K562 (cell line): ENCODE data around the gene HMGXB3. TPM values are rescaled to one million over a fixed set of nuclear protein-coding genes. Genes with fewer than 3 reads are reported as not detected.

Source experiments
- ATAC-seq: fragments of 200-7000 bp; cut with Tn5 transposase; 3 replicates; pipeline ENCODE4 v1.9.1; 2020; ENCODE audit warnings: moderate library complexity
- BruUV-seq: library from RNA; stranded (reverse); fragments of 400-500 nt; replicated peaks from 2 replicates; lab custom pipeline; 2021; lab: Mats Ljungman, UMichigan
- CTCF ChIA-PET: fragments of 300-600 bp; formaldehyde crosslinking; extraction: SDS; loops from one replicate; lab custom pipeline; 2021; ENCODE audit warnings: low intra/inter-chr PET ratio; lab: Yijun Ruan, JAX
- POLR2A ChIA-PET: fragments of 300-600, 350-650 bp; sonication (Branson Sonifier 250); formaldehyde crosslinking; extraction: SDS; loops from one replicate; lab custom pipeline; 2021; ENCODE audit warnings: antibody characterized with exemption, inconsistent platforms; lab: Yijun Ruan, JAX
- DNase-seq, 4 experiments: peaks; one replicate each; pipeline versions ENCODE4 v3.0.0 to v3.0.0-alpha.2; 2011 to 2018; ENCODE audit warnings: low spot score in 3 of 4, mixed read lengths in 3 of 4; ENCODE audit errors: extremely low read depth in 1 of 4
- FAIRE-seq: peaks from 2 replicates; lab custom pipeline; 2011; peaks lifted over from hg19 to GRCh38; lab: Jason Lieb, UNC
- H2AFZ ChIP-seq: 2 replicates; pipeline ENCODE4 v1.6.0; 2011; ENCODE audit warnings: low read depth, low read length, control low read depth, inconsistent platforms
- H3K27ac ChIP-seq: fragments of 200-600 bp; 3 replicates; pipeline ENCODE4 v1.8.0; 2011; ENCODE audit warnings: low read depth, mild to moderate bottlenecking, control low read depth, inconsistent platforms, low read length, moderate library complexity, mixed read lengths; ENCODE audit errors: extremely low read depth
- H3K27me3 ChIP-seq, 2 experiments: fragments of 300-600 bp in 1 of 2; 2 replicates in 1 of 2; 3 replicates in 1 of 2; pipeline versions ENCODE4 v1.6.0 to v1.8.0; 2011; ENCODE audit warnings: inconsistent platforms in 2 of 2, low read length in 2 of 2, mild to moderate bottlenecking in 1 of 2, mixed read lengths in 1 of 2, moderate library complexity in 1 of 2; ENCODE audit not compliant: control insufficient read depth in 2 of 2, insufficient read depth in 2 of 2
- H3K36me3 ChIP-seq: fragments of 300-600 bp; 3 replicates; pipeline ENCODE4 v1.8.0; 2011; ENCODE audit warnings: mild to moderate bottlenecking, low read length, inconsistent platforms; ENCODE audit not compliant: control insufficient read depth, insufficient read depth
- H3K4me1 ChIP-seq, 2 experiments: fragments of 200-600 bp in 1 of 2; replicated peaks in 1 of 2; 2 replicates in 1 of 2; 3 replicates in 1 of 2; pipeline versions ENCODE4 v1.5.1 to v1.8.0; 2011; ENCODE audit warnings: inconsistent platforms in 2 of 2, low read length in 2 of 2, mild to moderate bottlenecking in 1 of 2, mixed read lengths in 1 of 2, moderate library complexity in 1 of 2; ENCODE audit not compliant: control insufficient read depth in 2 of 2, insufficient read depth in 2 of 2
- H3K4me2 ChIP-seq: 2 replicates; pipeline ENCODE4 v1.6.1; 2011; ENCODE audit warnings: low read length, control low read depth, inconsistent platforms, mixed read lengths; ENCODE audit not compliant: insufficient read depth
- H3K4me3 ChIP-seq: fragments of 200-600 bp; sonication (generic), shearing (Covaris generic); 2 replicates; pipeline ENCODE4 v1.5.1; 2016; ENCODE audit warnings: control low read depth, inconsistent platforms
- H3K79me2 ChIP-seq: fragments of 200-600 bp; 3 replicates; pipeline ENCODE4 v1.8.0; 2011; ENCODE audit warnings: low read length, inconsistent platforms; ENCODE audit not compliant: control insufficient read depth, insufficient read depth
- H3K9ac ChIP-seq, 2 experiments: 2 replicates each; pipeline versions ENCODE4 v1.6.0 to v1.6.1; 2011; ENCODE audit warnings: low read depth in 2 of 2, low read length in 2 of 2, control low read depth in 1 of 2, inconsistent platforms in 1 of 2, mild to moderate bottlenecking in 1 of 2, mixed read lengths in 1 of 2; ENCODE audit not compliant: insufficient read depth in 1 of 2
- H3K9me1 ChIP-seq: one replicate; pipeline ENCODE4 v1.6.0; 2011; ENCODE audit warnings: inconsistent platforms, mild to moderate bottlenecking, low read length, moderate library complexity; ENCODE audit not compliant: control insufficient read depth, insufficient read depth
- H3K9me3 ChIP-seq: replicated peaks from 2 replicates; pipeline ENCODE4 v1.5.1; 2011; ENCODE audit warnings: low read depth, low read length, inconsistent platforms; ENCODE audit not compliant: control insufficient read depth, insufficient read depth
- H4K20me1 ChIP-seq: replicated peaks from 2 replicates; pipeline ENCODE4 v1.6.1; 2011; ENCODE audit warnings: low read length, inconsistent platforms, mixed read lengths; ENCODE audit not compliant: control insufficient read depth, insufficient read depth
- BRCA1 ChIP-seq, 2 experiments: fragments of 450-650 bp in 1 of 2; sonication (generic) in 1 of 2; formaldehyde crosslinking in 1 of 2; IDR thresholded peaks; 2 replicates each; pipeline versions ENCODE4 v1.5.0 to v1.6.1; 2017 to 2020; ENCODE audit warnings: mild to moderate bottlenecking in 1 of 2, missing genetic modification reagents in 1 of 2
- CAMTA2 ChIP-seq: fragments of 250-450 bp; sonication (Bioruptor Pico); conservative IDR thresholded peaks from 2 replicates; pipeline ENCODE4 v1.5.1; 2022
- ELF1 ChIP-seq: fragments of 200-800 bp; sonication (Bioruptor generic); IDR thresholded peaks from 2 replicates; pipeline ENCODE4 v1.6.1; 2016; ENCODE audit warnings: missing genetic modification characterization, missing compliant biosample characterization
- GTF3C2 ChIP-seq: IDR thresholded peaks from 3 replicates; pipeline ENCODE4 v1.6.1; 2011; ENCODE audit warnings: borderline replicate concordance, mild to moderate bottlenecking, moderate library complexity; ENCODE audit not compliant: insufficient read length; ENCODE audit errors: extremely low read depth
- HNRNPL ChIP-seq: fragments of 200-400 bp; formaldehyde crosslinking; IDR thresholded peaks from 2 replicates; pipeline ENCODE4 v1.6.1; 2017; ENCODE audit warnings: low read depth, mild to moderate bottlenecking, low read length
- KDM1A ChIP-seq, 2 experiments: fragments of 450-650 bp; IDR thresholded peaks; 2 replicates each; pipeline ENCODE4 v1.6.1; 2016; ENCODE audit warnings: mild to moderate bottlenecking in 2 of 2
- MED1 ChIP-seq: sonication (generic); formaldehyde crosslinking; IDR thresholded peaks from 2 replicates; pipeline ENCODE4 v1.8.1; 2023; ENCODE audit warnings: missing genetic modification reagents, borderline replicate concordance
- NFATC3 ChIP-seq: fragments of 450-650 bp; IDR thresholded peaks from 2 replicates; pipeline ENCODE4 v1.6.1; 2017; ENCODE audit warnings: mild to moderate bottlenecking
- POLR2AphosphoS2 ChIP-seq: IDR thresholded peaks from 2 replicates; pipeline ENCODE4 v1.6.1; 2012; ENCODE audit warnings: low read length, improper control_type of control experiment
- SMAD4 ChIP-seq: fragments of 250-450 bp; sonication (Bioruptor Pico); conservative IDR thresholded peaks from 2 replicates; pipeline ENCODE4 v1.8.0; 2021; ENCODE audit warnings: inconsistent platforms, mild to moderate bottlenecking, moderate library complexity
- ZBTB8A ChIP-seq: fragments of 450-650 bp; IDR thresholded peaks from 2 replicates; pipeline ENCODE4 v1.6.1; 2018; ENCODE audit warnings: mild to moderate bottlenecking, moderate library complexity; ENCODE audit not compliant: partially characterized antibody
- ZKSCAN8 ChIP-seq: fragments of 200-800 bp; sonication (Bioruptor generic); IDR thresholded peaks from 2 replicates; pipeline ENCODE4 v1.6.1; 2016; ENCODE audit warnings: missing genetic modification characterization, missing compliant biosample characterization
- ZNF384 ChIP-seq: IDR thresholded peaks from 2 replicates; pipeline ENCODE4 v1.6.1; 2012; ENCODE audit warnings: low read depth, low read length, improper control_type of control experiment
- ZNF41 ChIP-seq: fragments of 250-450 bp; sonication (Bioruptor Pico); conservative IDR thresholded peaks from 2 replicates; pipeline ENCODE4 v1.4.0; 2020; ENCODE audit warnings: mild to moderate bottlenecking
- ZNF830 ChIP-seq: fragments of 250-450 bp; sonication (Bioruptor Pico); IDR thresholded peaks from 2 replicates; pipeline ENCODE4 v1.5.0; 2021; ENCODE audit warnings: mild to moderate bottlenecking
- ZSCAN32 ChIP-seq: fragments of 450-650 bp; formaldehyde crosslinking; IDR thresholded peaks from 2 replicates; pipeline ENCODE4 v1.4.0; 2020; ENCODE audit warnings: mild to moderate bottlenecking, moderate library complexity
- whole genome bisulfite sequencing: fragments of 100-300 bp; shearing (Covaris generic); methylation state at CpG from one replicate; pipeline ENCODE4 v1.1.6; 2016; ENCODE audit warnings: low coverage, mixed read lengths; ENCODE audit not compliant: insufficient coverage; ENCODE audit errors: missing lambda C conversion rate; 5-methylcytosine and 5-hydroxymethylcytosine counted together
- in situ Hi-C: fragments of 300-500 bp; cut with MboI; formaldehyde crosslinking; loops from 4 replicates; pipeline ENCODE4 v1.15.0; 2018; ENCODE audit warnings: inconsistent platforms, mixed read lengths
- intact Hi-C: fragments of 100-400 bp; cut with micrococcal nuclease; formaldehyde crosslinking; loops from 2 replicates; pipeline ENCODE4 v1.14.2; 2022
- polyA plus RNA-seq, 8 experiments: library from polyadenylated mRNA; depleted of rRNA in 4 of 8; stranded (reverse) in 5 of 8; unstranded in 3 of 8; fragments of >200 nt; fragmentation: Nextera tagmentation in 2 of 8; fragmentation: Illumina TruSeq in 1 of 8; extraction: Ambion mirVana in 2 of 8; extraction: Trizol in 1 of 8; gene quantifications; 2 replicates each; pipeline versions ENCODE4 v1.2.1 to v1.2.3, GENCODE V29; 2011 to 2014; ENCODE audit warnings: inconsistent platforms in 1 of 8, missing spikeins in 1 of 8
- total RNA-seq, 7 experiments: library from RNA; depleted of rRNA in 6 of 7; stranded (reverse); fragments of >200 nt in 6 of 7; fragmentation: Illumina TruSeq in 2 of 7; extraction: Trizol in 2 of 7; gene quantifications; 2 replicates each; pipeline versions ENCODE4 v1.2.1 to v1.2.3, GENCODE V29; 2011 to 2021; ENCODE audit warnings: low replicate concordance in 1 of 7
- TF ChIP-seq, protein P1 (sequence below): fragments of 450-650 bp; IDR thresholded peaks from 2 replicates; pipeline ENCODE4 v1.6.1; 2017; ENCODE audit warnings: mild to moderate bottlenecking, moderate library complexity
- TF ChIP-seq, protein P2 (sequence below): sonication (generic); formaldehyde crosslinking; IDR thresholded peaks from 2 replicates; pipeline ENCODE4 v1.8.0; 2022; ENCODE audit warnings: missing genetic modification reagents, mild to moderate bottlenecking, borderline replicate concordance

Gene HMGXB3
- total and polyA plus RNA-seq, 9 of the 15 experiments (the other 6 are each of a cell fraction or from before 2014, with no cell fraction given) = 1.8 to 44.1 (median 32.2) TPM

DNA sequence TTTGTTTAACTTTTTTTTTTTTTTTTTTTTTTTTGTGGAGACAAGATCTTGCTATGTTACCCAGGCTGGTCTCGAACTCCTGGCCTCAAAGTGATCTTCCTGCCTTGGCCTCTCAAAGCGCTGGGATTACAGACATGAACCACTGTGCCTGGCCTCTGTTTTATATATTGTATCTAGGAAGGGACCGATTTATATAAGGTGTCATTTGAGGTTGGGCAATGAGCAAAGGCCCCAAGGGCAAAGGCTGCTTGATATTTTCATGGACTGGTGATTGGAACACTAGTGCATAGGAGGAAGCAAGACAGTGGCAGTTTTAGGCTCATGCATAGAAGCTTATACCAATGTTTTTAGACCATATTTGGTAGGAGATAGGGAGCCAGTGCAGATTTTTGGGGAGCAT is 36.8 kb upstream of the HMGXB3 start:
- POLR2A ChIA-PET = no interaction called here
- H3K9me1 ChIP-seq = no peaks in the 10 kb centered on the region
- ATAC-seq = no peak
- no TSS peak for BruUV-seq
- no peaks in the 10 kb centered on the region for H4K20me1 ChIP-seq
- no peak overlapping the region for H3K27ac ChIP-seq
- H3K9me3 ChIP-seq = no peaks in the 10 kb centered on the region
- H3K4me3 ChIP-seq = no peak overlapping the region
- no peaks in the 10 kb centered on the region for H3K36me3 ChIP-seq
- no peaks in the 10 kb centered on the region for H3K27me3 ChIP-seq
- 0 out of 3 replicates have a peak, but pooled peaks cover 4% of the 10 kb centered on the region for H3K79me2 ChIP-seq
- H3K9ac ChIP-seq = no peak overlapping the region
- in situ Hi-C loops (loop anchor here (10.0 kb wide), 1 partner anchor 109 kb away; no protein-coding TSS in a partner anchor), intact Hi-C loops (loop anchor here (2.0 to 5.0 kb wide), 2 partner anchors 27 to 111 kb away; no protein-coding TSS in a partner anchor)
- FAIRE-seq = no peak
- WGBS = 77% methylated on average over 3 of the region's 3 CpGs
- no peak overlapping the region for H3K4me2 ChIP-seq
- no peak for DNase-seq
- no peak overlapping the region for H2AFZ ChIP-seq
- CTCF ChIA-PET = no interaction called here
- H3K4me1 ChIP-seq = peaks cover 14 to 21% of the 10 kb centered on the region in 2 experiments; a peak in 4 of 5 replicates
- no peak for TF ChIP-seq ZNF41 (CRISPR knock-in tag)
- no peak for TF ChIP-seq ELF1 (tag)
- TF ChIP-seq NFATC3 = no peak
- TF ChIP-seq ZSCAN32 (CRISPR knock-in tag) = no peak
- no peak for TF ChIP-seq GTF3C2
- TF ChIP-seq ZNF830 = no peak
- no peak for TF ChIP-seq BRCA1 (IDR thresholded peaks at IDR 0.05)
- no peak for TF ChIP-seq BRCA1 (CRISPR knock-in tag; IDR thresholded peaks at IDR 0.05)
- TF ChIP-seq, protein P1, sequence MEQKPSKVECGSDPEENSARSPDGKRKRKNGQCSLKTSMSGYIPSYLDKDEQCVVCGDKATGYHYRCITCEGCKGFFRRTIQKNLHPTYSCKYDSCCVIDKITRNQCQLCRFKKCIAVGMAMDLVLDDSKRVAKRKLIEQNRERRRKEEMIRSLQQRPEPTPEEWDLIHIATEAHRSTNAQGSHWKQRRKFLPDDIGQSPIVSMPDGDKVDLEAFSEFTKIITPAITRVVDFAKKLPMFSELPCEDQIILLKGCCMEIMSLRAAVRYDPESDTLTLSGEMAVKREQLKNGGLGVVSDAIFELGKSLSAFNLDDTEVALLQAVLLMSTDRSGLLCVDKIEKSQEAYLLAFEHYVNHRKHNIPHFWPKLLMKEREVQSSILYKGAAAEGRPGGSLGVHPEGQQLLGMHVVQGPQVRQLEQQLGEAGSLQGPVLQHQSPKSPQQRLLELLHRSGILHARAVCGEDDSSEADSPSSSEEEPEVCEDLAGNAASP = no peak
- TF ChIP-seq, protein P2, sequence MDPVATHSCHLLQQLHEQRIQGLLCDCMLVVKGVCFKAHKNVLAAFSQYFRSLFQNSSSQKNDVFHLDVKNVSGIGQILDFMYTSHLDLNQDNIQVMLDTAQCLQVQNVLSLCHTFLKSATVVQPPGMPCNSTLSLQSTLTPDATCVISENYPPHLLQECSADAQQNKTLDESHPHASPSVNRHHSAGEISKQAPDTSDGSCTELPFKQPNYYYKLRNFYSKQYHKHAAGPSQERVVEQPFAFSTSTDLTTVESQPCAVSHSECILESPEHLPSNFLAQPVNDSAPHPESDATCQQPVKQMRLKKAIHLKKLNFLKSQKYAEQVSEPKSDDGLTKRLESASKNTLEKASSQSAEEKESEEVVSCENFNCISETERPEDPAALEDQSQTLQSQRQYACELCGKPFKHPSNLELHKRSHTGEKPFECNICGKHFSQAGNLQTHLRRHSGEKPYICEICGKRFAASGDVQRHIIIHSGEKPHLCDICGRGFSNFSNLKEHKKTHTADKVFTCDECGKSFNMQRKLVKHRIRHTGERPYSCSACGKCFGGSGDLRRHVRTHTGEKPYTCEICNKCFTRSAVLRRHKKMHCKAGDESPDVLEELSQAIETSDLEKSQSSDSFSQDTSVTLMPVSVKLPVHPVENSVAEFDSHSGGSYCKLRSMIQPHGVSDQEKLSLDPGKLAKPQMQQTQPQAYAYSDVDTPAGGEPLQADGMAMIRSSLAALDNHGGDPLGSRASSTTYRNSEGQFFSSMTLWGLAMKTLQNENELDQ = no peak
- TF ChIP-seq KDM1A (IDR thresholded peaks at IDR 0.05) = no peak
- no peak for TF ChIP-seq MED1 (CRISPR knock-in tag)
- no peak for TF ChIP-seq POLR2AphosphoS2
- no peak for TF ChIP-seq HNRNPL
- TF ChIP-seq SMAD4 (CRISPR knock-in tag) = no peak
- TF ChIP-seq ZNF384 = no peak
- TF ChIP-seq ZKSCAN8 (CRISPR knock-in tag) = no peak
- TF ChIP-seq CAMTA2 (CRISPR knock-in tag) = no peak
- no peak for TF ChIP-seq ZBTB8A
